HG03342 (cell line): Measurements from ENCODE around the gene NFATC1.
A peak's percentile ranks its signal among the peaks of the same experiment; 100 is the strongest.

Source experiments
- ATAC-seq: cut with Tn5 transposase; IDR thresholded peaks from one replicate; pipeline ENCODE4 v1.9.1; 2021; ENCODE audit warnings: mild to moderate bottlenecking, moderate library complexity; ENCODE audit not compliant: unreplicated experiment

NFATC1 gene

GRCh38 chr18:79402977-79403722, 7.4 kb downstream of the NFATC1 start:
- no peak for ATAC-seq

GRCh38 chr18:79403723-79404566, 8.2 kb downstream of the NFATC1 start:
- ATAC-seq, result no peak

- no peak for ATAC-seq
Observed at GRCh38 chr18:79404567-79404910, 8.8 kb downstream of the NFATC1 start.

- peak; percentile 1 for ATAC-seq
Observed at GRCh38 chr18:79405019-79405780, 9.5 kb downstream of the NFATC1 start.

GRCh38 chr18:79405781-79406575, 10.2 kb downstream of the NFATC1 start:
- peak; percentile 72 for ATAC-seq

GRCh38 chr18:79406708-79407107, 11.0 kb downstream of the NFATC1 start:
- ATAC-seq, result no peak

- ATAC-seq, result no peak
Observed at GRCh38 chr18:79409313-79409712, 13.6 kb downstream of the NFATC1 start.

- no peak for ATAC-seq
Observed at GRCh38 chr18:79410171-79410641, 14.5 kb downstream of the NFATC1 start.

GRCh38 chr18:79410731-79411613, 15.2 kb downstream of the NFATC1 start:
- no peak for ATAC-seq

- ATAC-seq, result no peak
Observed at GRCh38 chr18:79411614-79412526, 16.1 kb downstream of the NFATC1 start.

GRCh38 chr18:79413025-79413424, 17.3 kb downstream of the NFATC1 start:
- no peak for ATAC-seq

GRCh38 chr18:79413426-79413825, 17.7 kb downstream of the NFATC1 start:
- ATAC-seq, result no peak

GRCh38 chr18:79413901-79414300, 18.2 kb downstream of the NFATC1 start:
- ATAC-seq, result no peak

GRCh38 chr18:79416022-79416676, 20.4 kb downstream of the NFATC1 start:
- ATAC-seq, result no peak

- ATAC-seq, result no peak
Observed at GRCh38 chr18:79416677-79417052, 20.9 kb downstream of the NFATC1 start.

- ATAC-seq, result no peak
Observed at GRCh38 chr18:79418236-79418635, 22.5 kb downstream of the NFATC1 start.

- no peak for ATAC-seq
Observed at GRCh38 chr18:79418642-79419041, 22.9 kb downstream of the NFATC1 start.
